WI38 (cell line): Measurements from ENCODE around the gene C9orf72.
A peak's percentile ranks its signal among the peaks of the same experiment; 100 is the strongest.

Experiments used
- H3K4me3 ChIP-seq: 2 replicates; pipeline ENCODE4 v1.5.1; 2011; ENCODE audit warnings: low read depth, mild to moderate bottlenecking, control low read depth, low read length
- TF ChIP-seq, protein P1 (sequence below): IDR thresholded peaks from 2 replicates; pipeline ENCODE4 v1.5.1; 2012; ENCODE audit warnings: low read depth, mild to moderate bottlenecking, control low read depth, low read length

C9orf72 gene

GRCh38 chr9:27591672-27592071 lies 18.4 kb upstream of the C9orf72 start:
- TF ChIP-seq, protein P1, sequence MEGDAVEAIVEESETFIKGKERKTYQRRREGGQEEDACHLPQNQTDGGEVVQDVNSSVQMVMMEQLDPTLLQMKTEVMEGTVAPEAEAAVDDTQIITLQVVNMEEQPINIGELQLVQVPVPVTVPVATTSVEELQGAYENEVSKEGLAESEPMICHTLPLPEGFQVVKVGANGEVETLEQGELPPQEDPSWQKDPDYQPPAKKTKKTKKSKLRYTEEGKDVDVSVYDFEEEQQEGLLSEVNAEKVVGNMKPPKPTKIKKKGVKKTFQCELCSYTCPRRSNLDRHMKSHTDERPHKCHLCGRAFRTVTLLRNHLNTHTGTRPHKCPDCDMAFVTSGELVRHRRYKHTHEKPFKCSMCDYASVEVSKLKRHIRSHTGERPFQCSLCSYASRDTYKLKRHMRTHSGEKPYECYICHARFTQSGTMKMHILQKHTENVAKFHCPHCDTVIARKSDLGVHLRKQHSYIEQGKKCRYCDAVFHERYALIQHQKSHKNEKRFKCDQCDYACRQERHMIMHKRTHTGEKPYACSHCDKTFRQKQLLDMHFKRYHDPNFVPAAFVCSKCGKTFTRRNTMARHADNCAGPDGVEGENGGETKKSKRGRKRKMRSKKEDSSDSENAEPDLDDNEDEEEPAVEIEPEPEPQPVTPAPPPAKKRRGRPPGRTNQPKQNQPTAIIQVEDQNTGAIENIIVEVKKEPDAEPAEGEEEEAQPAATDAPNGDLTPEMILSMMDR, result no peak

DNA sequence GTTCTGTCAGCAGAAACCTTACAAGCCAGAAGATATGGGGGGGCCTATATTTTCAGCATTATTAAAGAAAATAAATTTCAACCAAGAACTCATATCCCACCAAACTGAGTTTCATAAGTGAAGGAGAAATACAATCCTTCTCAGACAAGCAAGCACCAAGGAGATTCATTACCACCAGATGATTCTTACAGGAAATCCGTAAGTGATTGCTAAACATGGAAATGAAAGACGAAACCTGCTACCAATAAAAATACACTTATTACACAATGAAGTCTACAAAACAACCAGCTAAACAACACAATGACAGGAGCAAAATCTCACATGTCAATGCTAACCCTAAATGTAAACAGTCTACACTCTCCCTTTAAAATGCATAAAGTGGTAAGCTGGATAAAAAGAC lies 17.8 kb upstream of the C9orf72 start:
- H3K4me3 ChIP-seq, result no peak overlapping the region

More at GRCh38 chr9:27591672-27592071, 18.4 kb upstream of the C9orf72 start:
- H3K4me3 ChIP-seq, result no peak overlapping the region

GRCh38 chr9:27590651-27591050 lies 17.4 kb upstream of the C9orf72 start:
- TF ChIP-seq, protein P1, result no peak
- no peak overlapping the region for H3K4me3 ChIP-seq

More for the DNA sequence above, 17.8 kb upstream of the C9orf72 start:
- TF ChIP-seq, protein P1, result no peak

DNA sequence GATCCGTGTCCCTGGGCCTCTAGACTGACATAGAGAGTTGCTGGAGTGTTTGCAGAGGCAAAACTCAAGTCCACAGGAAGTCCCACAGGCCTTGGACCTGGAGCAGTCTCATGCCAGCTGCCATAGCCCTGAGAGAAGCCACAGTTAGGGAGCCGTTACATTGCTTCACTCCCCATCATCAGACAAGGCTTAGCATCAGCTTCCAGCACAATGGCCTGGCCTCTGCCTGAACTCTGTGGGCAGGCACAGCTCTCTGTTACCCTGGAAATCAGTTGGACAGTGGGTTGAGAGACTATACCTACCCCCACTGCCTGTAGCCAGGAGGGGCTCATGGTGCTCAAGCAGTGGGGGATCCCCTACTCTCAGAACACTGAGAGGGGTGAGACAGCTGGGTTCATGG lies 16.2 kb upstream of the C9orf72 start:
- TF ChIP-seq, protein P1, result no peak

DNA sequence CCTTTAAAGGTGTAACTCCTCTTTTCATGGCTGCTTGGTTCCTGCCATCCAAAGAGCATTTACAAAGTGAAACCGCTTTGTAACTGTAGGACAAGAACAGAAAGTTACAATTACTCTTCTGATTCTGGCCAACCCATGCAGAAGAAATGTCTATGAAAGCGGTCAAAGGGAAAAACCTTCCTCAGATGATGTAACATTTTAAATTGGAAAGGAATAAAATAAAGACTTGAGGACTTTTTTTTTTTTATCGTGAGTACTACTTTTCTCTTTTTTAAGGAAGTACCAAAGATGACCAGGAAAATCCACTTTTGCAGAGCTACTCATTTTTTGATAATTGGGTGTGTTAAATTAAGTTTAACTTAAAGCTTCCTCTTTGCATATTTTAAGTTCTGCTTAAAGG lies 13.0 kb upstream of the C9orf72 start:
- TF ChIP-seq, protein P1, result no peak
- H3K4me3 ChIP-seq, result peak overlapping the region; percentile 10

More for the DNA sequence above, 16.2 kb upstream of the C9orf72 start:
- no peak overlapping the region for H3K4me3 ChIP-seq

DNA sequence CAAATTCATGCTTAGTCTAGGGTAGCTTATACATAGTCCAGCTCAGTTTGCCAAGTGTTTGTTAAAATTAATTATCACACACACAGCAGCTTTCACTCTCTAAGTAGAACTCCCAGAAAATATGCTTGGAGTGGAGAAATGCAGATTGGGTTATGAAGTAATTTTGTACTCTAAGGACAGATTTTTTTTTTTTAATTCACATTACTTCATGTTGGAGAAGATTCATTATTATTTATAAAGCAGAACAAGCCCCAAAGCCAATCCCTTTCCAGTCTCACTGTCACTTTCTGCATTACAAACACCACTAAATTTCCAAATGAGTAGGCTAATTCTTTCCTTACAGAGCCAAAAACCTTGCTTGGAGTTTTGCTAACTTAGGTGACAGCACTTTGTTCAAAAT lies 11.7 kb upstream of the C9orf72 start:
- H3K4me3 ChIP-seq, result no peak overlapping the region
- TF ChIP-seq, protein P1, result no peak

GRCh38 chr9:27582794-27583193 lies 9.5 kb upstream of the C9orf72 start:
- TF ChIP-seq, protein P1, result no peak
- no peak overlapping the region for H3K4me3 ChIP-seq
